Ascending aorta (tissue), 2 donors: Measurements from ENCODE around the gene MARCHF11. TPM values are rescaled to one million over a fixed set of nuclear protein-coding genes. Genes with fewer than 3 reads are reported as not detected.

Source experiments
- DNase-seq, 2 donors: peaks; one replicate each; pipeline ENCODE4 v3.0.0-alpha.2; 2019; ENCODE audit warnings: low spot score in 2 of 2
- H3K27ac ChIP-seq, 2 donors: fragments of 200-600 bp; sonication (generic); one replicate each; pipeline ENCODE4 v1.5.1; 2016 to 2017; ENCODE audit warnings: mild to moderate bottlenecking in 1 of 2
- H3K27me3 ChIP-seq: fragments of 200-600 bp; sonication (generic); one replicate; pipeline ENCODE4 v1.5.1; 2017
- H3K36me3 ChIP-seq, 2 donors: fragments of 200-600 bp; sonication (generic); one replicate each; pipeline ENCODE4 v1.5.1; 2016
- H3K4me1 ChIP-seq, 2 donors: fragments of 200-600 bp; sonication (generic); one replicate each; pipeline ENCODE4 v1.5.1; 2016 to 2017; ENCODE audit warnings: mild to moderate bottlenecking in 1 of 2
- H3K4me3 ChIP-seq, 2 donors: fragments of 200-600 bp; sonication (generic); one replicate each; pipeline ENCODE4 v1.5.1; 2016 to 2017; ENCODE audit warnings: mild to moderate bottlenecking in 1 of 2
- H3K9me3 ChIP-seq, 2 donors: fragments of 200-600 bp; sonication (generic); one replicate each; pipeline ENCODE4 v1.5.1; 2016
- intact Hi-C: fragments of 100-400 bp; cut with DNase I; formaldehyde crosslinking; loops from one replicate; pipeline ENCODE4 v1.15.1; 2023
- total RNA-seq: library from RNA; depleted of rRNA; stranded (reverse); fragments of >200 nt; gene quantifications from one replicate; pipeline ENCODE4 v1.1.0, GENCODE V29; 2016
- TF ChIP-seq, protein P1 (sequence below), 3 experiments: fragments of 200-600 bp in 2 of 3; fragments of 450-650 bp in 1 of 3; sonication (generic) in 2 of 3; IDR thresholded peaks; one replicate each; pipeline ENCODE4 v1.5.1; 2016 to 2019; ENCODE audit warnings: antibody characterized with exemption in 3 of 3, mild to moderate bottlenecking in 1 of 3, moderate library complexity in 1 of 3

The MARCHF11 gene
- total RNA-seq, 1 donor from 2014 or later = not detected

GRCh38 chr5:16051246-16051755, 128.3 kb downstream of the MARCHF11 start:
- no peaks in the 10 kb centered on the region for H3K27me3 ChIP-seq

GRCh38 chr5:16050414-16050813, 129.2 kb downstream of the MARCHF11 start:
- intact Hi-C loops = no loop called here
- Histone ChIP-seq H3K27me3 (no peaks in the 10 kb centered on the region), H3K9me3 (no peaks in the 10 kb centered on the region), H3K36me3 (no peaks in the 10 kb centered on the region), H3K27ac (no peak overlapping the region), H3K4me3 (no peak overlapping the region), H3K4me1 (no peaks in the 10 kb centered on the region)
- no peak for DNase-seq
- TF ChIP-seq, protein P1, sequence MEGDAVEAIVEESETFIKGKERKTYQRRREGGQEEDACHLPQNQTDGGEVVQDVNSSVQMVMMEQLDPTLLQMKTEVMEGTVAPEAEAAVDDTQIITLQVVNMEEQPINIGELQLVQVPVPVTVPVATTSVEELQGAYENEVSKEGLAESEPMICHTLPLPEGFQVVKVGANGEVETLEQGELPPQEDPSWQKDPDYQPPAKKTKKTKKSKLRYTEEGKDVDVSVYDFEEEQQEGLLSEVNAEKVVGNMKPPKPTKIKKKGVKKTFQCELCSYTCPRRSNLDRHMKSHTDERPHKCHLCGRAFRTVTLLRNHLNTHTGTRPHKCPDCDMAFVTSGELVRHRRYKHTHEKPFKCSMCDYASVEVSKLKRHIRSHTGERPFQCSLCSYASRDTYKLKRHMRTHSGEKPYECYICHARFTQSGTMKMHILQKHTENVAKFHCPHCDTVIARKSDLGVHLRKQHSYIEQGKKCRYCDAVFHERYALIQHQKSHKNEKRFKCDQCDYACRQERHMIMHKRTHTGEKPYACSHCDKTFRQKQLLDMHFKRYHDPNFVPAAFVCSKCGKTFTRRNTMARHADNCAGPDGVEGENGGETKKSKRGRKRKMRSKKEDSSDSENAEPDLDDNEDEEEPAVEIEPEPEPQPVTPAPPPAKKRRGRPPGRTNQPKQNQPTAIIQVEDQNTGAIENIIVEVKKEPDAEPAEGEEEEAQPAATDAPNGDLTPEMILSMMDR (IDR thresholded peaks at IDR 0.05) = no peak

More at GRCh38 chr5:16051246-16051755, 128.3 kb downstream of the MARCHF11 start:
- intact Hi-C loops = no loop called here
- Histone ChIP-seq H3K9me3 (no peaks in the 10 kb centered on the region), H3K27ac (no peak overlapping the region), H3K4me1 (no peaks in the 10 kb centered on the region), H3K4me3 (no peak overlapping the region), H3K36me3 (no peaks in the 10 kb centered on the region)
- TF ChIP-seq, protein P1 (IDR thresholded peaks at IDR 0.05) = no peak
- DNase-seq = no peak

GRCh38 chr5:16049761-16050160, 129.8 kb downstream of the MARCHF11 start:
- Histone ChIP-seq H3K27ac (no peak overlapping the region), H3K9me3 (no peaks in the 10 kb centered on the region), H3K36me3 (no peaks in the 10 kb centered on the region), H3K4me1 (no peaks in the 10 kb centered on the region), H3K4me3 (no peak overlapping the region), H3K27me3 (no peaks in the 10 kb centered on the region)
- DNase-seq = no peak
- intact Hi-C loops = no loop called here
- TF ChIP-seq, protein P1 (IDR thresholded peaks at IDR 0.05) = no peak

DNA sequence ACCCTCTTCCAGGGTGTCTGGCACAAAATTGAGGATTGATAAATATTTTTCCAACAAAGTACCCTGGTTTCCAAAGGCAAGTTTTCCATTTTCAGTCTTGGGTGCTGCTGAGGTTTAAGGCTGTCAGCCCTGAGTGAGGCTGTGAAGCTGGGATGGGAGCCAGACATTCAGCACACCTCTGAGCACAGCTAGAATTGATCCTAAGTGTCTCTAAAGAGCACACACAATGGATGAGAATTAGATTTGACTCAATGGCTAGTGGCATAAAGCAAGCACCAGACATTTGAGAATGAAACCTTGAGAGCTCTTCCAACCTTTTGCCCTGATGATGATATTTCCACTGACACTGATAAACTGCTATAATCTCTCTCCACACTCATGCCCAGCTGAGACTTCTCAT, 131.5 kb downstream of the MARCHF11 start:
- intact Hi-C loops = no loop called here
- Histone ChIP-seq H3K27me3 (no peaks in the 10 kb centered on the region), H3K27ac (no peak overlapping the region), H3K4me1 (no peaks in the 10 kb centered on the region), H3K36me3 (no peaks in the 10 kb centered on the region), H3K9me3 (no peaks in the 10 kb centered on the region), H3K4me3 (no peak overlapping the region)
- TF ChIP-seq, protein P1 (IDR thresholded peaks at IDR 0.05) = no peak
- DNase-seq = no peak

DNA sequence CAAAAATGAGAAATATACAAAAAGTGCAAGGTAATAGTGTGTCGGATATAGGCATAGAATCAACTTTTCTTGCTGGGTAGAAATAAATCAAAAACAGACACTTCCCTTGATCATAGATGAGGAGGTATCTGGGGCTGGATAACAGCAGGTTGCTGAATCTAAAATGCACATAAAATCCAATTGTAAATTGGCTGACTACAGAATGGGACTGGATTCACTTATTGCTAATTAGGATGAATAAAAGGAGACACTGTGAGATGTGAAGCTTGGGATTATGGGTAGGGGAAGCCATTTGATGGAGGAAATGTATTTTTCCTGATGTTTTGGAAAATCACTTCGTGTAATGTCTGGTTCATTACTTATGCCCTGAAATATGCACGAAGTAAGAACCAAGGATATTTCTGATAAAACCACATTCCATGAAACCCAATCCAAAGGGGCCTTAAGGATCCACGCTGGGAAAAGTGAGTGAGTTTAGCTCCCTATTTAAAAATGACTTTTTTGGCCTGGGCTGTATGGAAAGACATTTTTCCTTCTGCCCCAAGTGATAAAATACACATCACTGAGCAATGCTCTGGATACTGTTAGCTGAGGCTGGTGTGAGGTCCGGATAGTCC, 136.1 kb downstream of the MARCHF11 start:
- Histone ChIP-seq H3K9me3 (no peaks in the 10 kb centered on the region), H3K4me1 (no peaks in the 10 kb centered on the region), H3K36me3 (no peaks in the 10 kb centered on the region), H3K27me3 (no peaks in the 10 kb centered on the region), H3K27ac (no peak overlapping the region), H3K4me3 (no peak overlapping the region)
- intact Hi-C loops = no loop called here
- no peak for DNase-seq
- TF ChIP-seq, protein P1 (IDR thresholded peaks at IDR 0.05) = no peak
